Mucosa of descending colon (tissue), 3 donors: ENCODE measurements around the gene MYL12A. TPM values are rescaled to one million over a fixed set of nuclear protein-coding genes. Genes with fewer than 3 reads are reported as not detected.

ENCODE experiments used
- ATAC-seq: fragments of 200-7000 bp; cut with Tn5 transposase; one replicate; pipeline ENCODE4 v1.9.1; 2020; ENCODE audit warnings: mild to moderate bottlenecking, moderate library complexity
- DNase-seq, 3 donors: peaks; one replicate each; pipeline ENCODE4 v3.0.0-alpha.2; 2020
- H3K36me3 ChIP-seq: fragments of 200-600 bp; one replicate; pipeline ENCODE4 v1.8.0; 2021; ENCODE audit warnings: low read depth, mild to moderate bottlenecking
- H3K4me1 ChIP-seq: fragments of 200-600 bp; one replicate; pipeline ENCODE4 v1.8.0; 2021; ENCODE audit warnings: low read depth, mild to moderate bottlenecking
- H3K4me3 ChIP-seq: fragments of 200-600 bp; one replicate; pipeline ENCODE4 v1.8.0; 2021; ENCODE audit warnings: mild to moderate bottlenecking
- H3K9me3 ChIP-seq: fragments of 200-600 bp; one replicate; pipeline ENCODE4 v1.8.0; 2021; ENCODE audit warnings: mild to moderate bottlenecking
- CTCF ChIP-seq: fragments of 200-600 bp; IDR thresholded peaks from one replicate; pipeline ENCODE4 v1.8.0; 2022; ENCODE audit warnings: antibody characterized with exemption, mild to moderate bottlenecking
- intact Hi-C, 2 donors: fragments of 100-400 bp; cut with DNase I in 1 of 2; cut with micrococcal nuclease in 1 of 2; formaldehyde crosslinking; loops; one replicate each; pipeline versions ENCODE4 v1.11.0 to v1.11.1; 2022; cut with DNase I, micrococcal nuclease
- total RNA-seq, 3 donors: library from RNA; stranded (reverse); fragmentation: NEBNext Ultra II Directional in 2 of 3; extraction: Animal tissue kit (Norgen Biotek cat#: 25700) in 2 of 3; gene quantifications; one replicate each; pipeline versions ENCODE4 v1.2.1 to v1.2.4, GENCODE V29; 2021 to 2023
- donor health status: DM: no; HTN: no; CAD: no; lungs with moderate emphysema.
- donor health status: DM: no; HTN: no; CAD: no.
- donor health status: DM: no; HTN: yes; CAD: no.

Gene MYL12A
- total RNA-seq, 3 donors from 2014 or later = 345 to 588 (median 550) TPM

GRCh38 chr18:3221496-3221895 lies 26.1 kb upstream of the MYL12A start:
- intact Hi-C loops = no loop called here
- ATAC-seq = no peak
- no peak for DNase-seq
- no peak overlapping the region for H3K4me3 ChIP-seq
- H3K36me3 ChIP-seq = no peaks in the 10 kb centered on the region
- H3K4me1 ChIP-seq = peaks cover 18% of the 10 kb centered on the region
- no peaks in the 10 kb centered on the region for H3K9me3 ChIP-seq
- TF ChIP-seq CTCF = no peak

- no peak for ATAC-seq
- TF ChIP-seq CTCF = no peak
- DNase-seq = no peak
- Histone ChIP-seq H3K4me1 (peaks cover 2% of the 10 kb centered on the region), H3K4me3 (no peak overlapping the region), H3K9me3 (no peaks in the 10 kb centered on the region), H3K36me3 (no peaks in the 10 kb centered on the region)
- intact Hi-C loops = no loop called here
Observed at GRCh38 chr18:3223356-3223755, 24.2 kb upstream of the MYL12A start.

- TF ChIP-seq CTCF = no peak
- no peaks in the 10 kb centered on the region for H3K9me3 ChIP-seq
- DNase-seq (no peak), ATAC-seq (no peak)
- H3K4me3 ChIP-seq = no peak overlapping the region
- no peaks in the 10 kb centered on the region for H3K36me3 ChIP-seq
- no peaks in the 10 kb centered on the region for H3K4me1 ChIP-seq
- intact Hi-C loops = no loop called here
Observed at GRCh38 chr18:3224223-3224622, 23.4 kb upstream of the MYL12A start.

GRCh38 chr18:3225588-3225987 lies 22.0 kb upstream of the MYL12A start:
- DNase-seq = no peak
- no peak for TF ChIP-seq CTCF
- H3K4me1 ChIP-seq = no peaks in the 10 kb centered on the region
- peak; percentile 71 for ATAC-seq
- intact Hi-C loops = no loop called here
- H3K36me3 ChIP-seq = no peaks in the 10 kb centered on the region
- H3K4me3 ChIP-seq = no peak overlapping the region
- no peaks in the 10 kb centered on the region for H3K9me3 ChIP-seq

GRCh38 chr18:3226048-3226447 lies 21.6 kb upstream of the MYL12A start:
- Histone ChIP-seq H3K4me3 (no peak overlapping the region), H3K4me1 (no peaks in the 10 kb centered on the region), H3K36me3 (no peaks in the 10 kb centered on the region), H3K9me3 (no peaks in the 10 kb centered on the region)
- intact Hi-C loops = no loop called here
- DNase-seq = no peak
- ATAC-seq = no peak
- TF ChIP-seq CTCF = no peak
